PC-3 (cell line): ENCODE measurements around the gene TYK2.
"Not testable (repeated sequence)": the region's sequence is repeated elsewhere in the genome, so short reads cannot be mapped to it uniquely, and the experiment has no call there.

Experiments used
- CTCF ChIP-seq: fragments of 300-600 bp; sonication (generic); conservative IDR thresholded peaks from 2 replicates; pipeline ENCODE4 v1.5.1; 2017; ENCODE audit warnings: antibody characterized with exemption, low read depth, mild to moderate bottlenecking, low read length
- EZH2phosphoT487 ChIP-seq: fragments of 300-600 bp; sonication (generic); IDR thresholded peaks from 2 replicates; pipeline ENCODE4 v1.6.1; 2018; ENCODE audit warnings: mild to moderate bottlenecking, antibody characterized with exemption, low read length, borderline replicate concordance

DNA sequence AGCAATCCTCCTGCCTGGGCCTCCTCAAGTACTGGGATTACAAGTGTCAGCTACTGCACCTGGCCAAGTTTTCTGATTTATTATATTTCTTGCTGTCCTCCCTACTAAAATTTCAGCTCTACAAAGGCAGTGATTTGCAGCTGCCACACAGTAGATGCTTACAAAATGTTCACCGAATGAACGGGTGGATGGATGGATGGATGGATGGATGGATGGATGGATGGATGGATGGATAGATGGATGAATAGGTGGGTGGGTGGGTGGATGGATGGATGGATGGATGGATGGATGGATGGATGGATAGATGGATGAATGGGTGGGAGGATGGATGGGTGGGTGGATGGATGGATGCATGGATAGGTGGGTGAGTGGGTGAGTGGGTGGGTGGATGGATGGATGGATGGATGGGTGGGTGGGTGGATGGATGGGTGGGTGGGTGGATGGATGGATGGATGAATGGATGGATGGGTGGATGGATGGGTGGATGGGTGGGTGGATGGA lies 3.2 kb downstream of the TYK2 start:
- TF ChIP-seq CTCF, EZH2phosphoT487: not testable (repeated sequence)
